Effector memory CD4-positive, alpha-beta T cell (primary cell): ENCODE data around the gene GUCY1B1.

ENCODE experiments used
- DNase-seq, 3 donors: peaks; one replicate each; pipeline ENCODE4 v3.0.0-alpha.2; 2020
- H3K27ac ChIP-seq: 2 replicates; pipeline ENCODE4 v1.7.0; 2013; ENCODE audit warnings: mild to moderate bottlenecking, low read length, moderate library complexity; ENCODE audit not compliant: insufficient read depth, poor library complexity, severe bottlenecking
- H3K27me3 ChIP-seq: replicated peaks from 2 replicates; pipeline ENCODE4 v1.7.0; 2013; ENCODE audit warnings: mild to moderate bottlenecking, low read length; ENCODE audit not compliant: insufficient read depth, control insufficient read depth, poor library complexity, severe bottlenecking
- H3K36me3 ChIP-seq: 2 replicates; pipeline ENCODE4 v1.7.0; 2013; ENCODE audit warnings: mild to moderate bottlenecking, low read length, moderate library complexity; ENCODE audit not compliant: control insufficient read depth, insufficient read depth
- H3K4me1 ChIP-seq: 2 replicates; pipeline ENCODE4 v1.7.0; 2013; ENCODE audit warnings: low read length, mild to moderate bottlenecking; ENCODE audit not compliant: control insufficient read depth, insufficient read depth, poor library complexity, severe bottlenecking
- H3K4me3 ChIP-seq: 2 replicates; pipeline ENCODE4 v1.7.0; 2013; ENCODE audit warnings: low read length, low read depth, mild to moderate bottlenecking; ENCODE audit not compliant: insufficient read depth, poor library complexity, severe bottlenecking
- H3K9me3 ChIP-seq: 2 replicates; pipeline ENCODE4 v1.7.0; 2013; ENCODE audit warnings: mild to moderate bottlenecking, low read length, moderate library complexity; ENCODE audit not compliant: control insufficient read depth

Gene GUCY1B1

DNA sequence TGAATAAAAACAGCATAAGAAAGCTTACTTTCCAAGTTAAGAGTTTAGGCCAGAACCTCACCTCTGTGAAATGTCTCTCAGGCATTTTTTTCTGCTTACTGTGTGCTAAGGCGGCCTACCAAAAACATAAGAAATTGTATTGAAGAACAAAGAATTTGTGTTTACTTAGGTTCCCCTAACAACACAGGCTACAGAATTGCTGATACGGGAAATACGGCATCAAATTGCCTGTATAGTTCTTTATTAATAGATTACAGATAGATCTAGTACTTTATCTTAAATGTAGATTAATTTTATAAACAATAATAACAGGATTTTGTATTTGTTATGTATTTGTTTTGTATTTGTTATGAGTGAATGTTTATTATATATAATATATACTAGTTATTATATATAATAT, 94.4 kb downstream of the GUCY1B1 start:
- H3K27me3 ChIP-seq = no peaks in the 10 kb centered on the region
- H3K4me1 ChIP-seq = no peaks in the 10 kb centered on the region
- H3K36me3 ChIP-seq = no peaks in the 10 kb centered on the region
- H3K4me3 ChIP-seq = no peak overlapping the region
- no peak for DNase-seq
- no peak overlapping the region for H3K27ac ChIP-seq
- H3K9me3 ChIP-seq = no peaks in the 10 kb centered on the region

GRCh38 chr4:155854582-155855226, 95.9 kb downstream of the GUCY1B1 start:
- Histone ChIP-seq H3K9me3 (no peaks in the 10 kb centered on the region), H3K27me3 (no peaks in the 10 kb centered on the region), H3K27ac (no peak overlapping the region), H3K36me3 (no peaks in the 10 kb centered on the region), H3K4me3 (no peak overlapping the region), H3K4me1 (no peaks in the 10 kb centered on the region)
- no peak for DNase-seq

- DNase-seq = no peak
- Histone ChIP-seq H3K4me1 (no peaks in the 10 kb centered on the region), H3K4me3 (no peak overlapping the region), H3K27ac (no peak overlapping the region), H3K27me3 (no peaks in the 10 kb centered on the region), H3K9me3 (no peaks in the 10 kb centered on the region), H3K36me3 (no peaks in the 10 kb centered on the region)
These were observed 97.1 kb downstream of the GUCY1B1 start for GRCh38 chr4:155855897-155856296.
